Measurements from ENCODE around the gene B4GALT5. TPM values are rescaled to one million over a fixed set of nuclear protein-coding genes. Genes with fewer than 3 reads are reported as not detected.
"Not testable (repeated sequence)": the region's sequence is repeated elsewhere in the genome, so short reads cannot be mapped to it uniquely, and the experiment has no call there.

Gene B4GALT5
- total RNA-seq, 1 experiment from 2014 or later = 3.7 TPM

- Histone ChIP-seq H3K4me3 (ENCODE audit: low read length) (no peak overlapping the region), H3K36me3 (ENCODE audit: insufficient read depth, low read length) (no peaks in the 10 kb centered on the region), H3K27ac (ENCODE audit: low read length) (no peak overlapping the region), H3K9me3 (ENCODE audit: low read length) (no peaks in the 10 kb centered on the region), H3K27me3 (ENCODE audit: low read length) (no peaks in the 10 kb centered on the region), H3K4me1 (ENCODE audit: low read length) (peaks cover 27% of the 10 kb centered on the region), H3K9me2 (replicated peaks; ENCODE audit: insufficient read depth, low read length) (no peaks in the 10 kb centered on the region), H4K20me1 (ENCODE audit: insufficient read depth, low read depth, low read length) (0 out of 2 replicates have a peak, but pooled peaks cover 4% of the 10 kb centered on the region), H2AFZ (ENCODE audit: low read length) (no peak overlapping the region), H3K9ac (ENCODE audit: low read length) (no peak overlapping the region), H3K79me2 (ENCODE audit: low read length) (no peaks in the 10 kb centered on the region), H3K4me2 (ENCODE audit: low read depth, low read length, poor library complexity, severe bottlenecking) (no peak overlapping the region)
- DNase-seq = no peak
Measured at GRCh38 chr20:49616154-49617007, 97.3 kb downstream of the B4GALT5 start.

GRCh38 chr20:49615401-49616153 lies 98.1 kb downstream of the B4GALT5 start:
- H3K9ac ChIP-seq (ENCODE audit: low read length) = no peak overlapping the region
- DNase-seq = no peak
- H3K4me2 ChIP-seq (ENCODE audit: low read depth, low read length, poor library complexity, severe bottlenecking) = no peak overlapping the region

GRCh38 chr20:49615051-49615400 lies 98.7 kb downstream of the B4GALT5 start:
- not testable (repeated sequence) for DNase-seq; H3K79me2 ChIP-seq (ENCODE audit: low read length); H3K27me3 ChIP-seq (ENCODE audit: low read length); H3K9me3 ChIP-seq (ENCODE audit: low read length); H3K4me3 ChIP-seq (ENCODE audit: low read length); H4K20me1 ChIP-seq (ENCODE audit: insufficient read depth, low read depth, low read length); H2AFZ ChIP-seq (ENCODE audit: low read length); H3K27ac ChIP-seq (ENCODE audit: low read length); H3K9me2 ChIP-seq (replicated peaks; ENCODE audit: insufficient read depth, low read length); H3K4me2 ChIP-seq (ENCODE audit: low read depth, low read length, poor library complexity, severe bottlenecking); H3K9ac ChIP-seq (ENCODE audit: low read length); H3K36me3 ChIP-seq (ENCODE audit: insufficient read depth, low read length)
- peaks cover 18% of the 10 kb centered on the region for H3K4me1 ChIP-seq (ENCODE audit: low read length)

More at GRCh38 chr20:49615401-49616153, 98.1 kb downstream of the B4GALT5 start:
- H2AFZ ChIP-seq (ENCODE audit: low read length) = no peak overlapping the region
- H4K20me1 ChIP-seq (ENCODE audit: insufficient read depth, low read depth, low read length) = 0 out of 2 replicates have a peak, but pooled peaks cover 4% of the 10 kb centered on the region
- no peaks in the 10 kb centered on the region for H3K27me3 ChIP-seq (ENCODE audit: low read length)
- peaks cover 23% of the 10 kb centered on the region for H3K4me1 ChIP-seq (ENCODE audit: low read length)
- H3K9me2 ChIP-seq (replicated peaks; ENCODE audit: insufficient read depth, low read length) = no peaks in the 10 kb centered on the region
- H3K9me3 ChIP-seq (ENCODE audit: low read length) = no peaks in the 10 kb centered on the region
- no peaks in the 10 kb centered on the region for H3K36me3 ChIP-seq (ENCODE audit: insufficient read depth, low read length)
- H3K4me3 ChIP-seq (ENCODE audit: low read length) = no peak overlapping the region
- H3K79me2 ChIP-seq (ENCODE audit: low read length) = no peaks in the 10 kb centered on the region
- no peak overlapping the region for H3K27ac ChIP-seq (ENCODE audit: low read length)

GRCh38 chr20:49614338-49615050 lies 99.2 kb downstream of the B4GALT5 start:
- H3K9me3 ChIP-seq (ENCODE audit: low read length) = no peaks in the 10 kb centered on the region
- peaks cover 12% of the 10 kb centered on the region for H3K4me1 ChIP-seq (ENCODE audit: low read length)
- no peak overlapping the region for H3K9ac ChIP-seq (ENCODE audit: low read length)
- H3K9me2 ChIP-seq (replicated peaks; ENCODE audit: insufficient read depth, low read length) = no peaks in the 10 kb centered on the region
- H3K4me2 ChIP-seq (ENCODE audit: low read depth, low read length, poor library complexity, severe bottlenecking) = no peak overlapping the region
- H3K79me2 ChIP-seq (ENCODE audit: low read length) = no peaks in the 10 kb centered on the region
- no peak for DNase-seq
- no peak overlapping the region for H2AFZ ChIP-seq (ENCODE audit: low read length)
- H3K27me3 ChIP-seq (ENCODE audit: low read length) = no peaks in the 10 kb centered on the region
- H3K27ac ChIP-seq (ENCODE audit: low read length) = no peak overlapping the region
- 0 out of 2 replicates have a peak, but pooled peaks cover 4% of the 10 kb centered on the region for H4K20me1 ChIP-seq (ENCODE audit: insufficient read depth, low read depth, low read length)
- H3K36me3 ChIP-seq (ENCODE audit: insufficient read depth, low read length) = no peaks in the 10 kb centered on the region
- no peak overlapping the region for H3K4me3 ChIP-seq (ENCODE audit: low read length)

GRCh38 chr20:49612127-49612738 lies 101.4 kb downstream of the B4GALT5 start:
- Histone ChIP-seq H3K9me2 (replicated peaks; ENCODE audit: insufficient read depth, low read length) (no peaks in the 10 kb centered on the region), H3K27me3 (ENCODE audit: low read length) (no peaks in the 10 kb centered on the region), H3K9me3 (ENCODE audit: low read length) (no peaks in the 10 kb centered on the region), H4K20me1 (ENCODE audit: insufficient read depth, low read depth, low read length) (peaks cover 4% of the 10 kb centered on the region; the same call in 1 of the 2 replicates), H3K4me3 (ENCODE audit: low read length) (no peak overlapping the region), H3K4me2 (ENCODE audit: low read depth, low read length, poor library complexity, severe bottlenecking) (no peak overlapping the region), H2AFZ (ENCODE audit: low read length) (no peak overlapping the region), H3K9ac (ENCODE audit: low read length) (no peak overlapping the region), H3K4me1 (ENCODE audit: low read length) (peaks cover 11% of the 10 kb centered on the region), H3K36me3 (ENCODE audit: insufficient read depth, low read length) (no peaks in the 10 kb centered on the region), H3K27ac (ENCODE audit: low read length) (no peak overlapping the region), H3K79me2 (ENCODE audit: low read length) (no peaks in the 10 kb centered on the region)
- DNase-seq = no peak

- not testable (repeated sequence) for H2AFZ ChIP-seq (ENCODE audit: low read length); H3K9ac ChIP-seq (ENCODE audit: low read length); DNase-seq
Measured at GRCh38 chr20:49611539-49612126, 102.0 kb downstream of the B4GALT5 start.

GRCh38 chr20:49610691-49611538 lies 102.8 kb downstream of the B4GALT5 start:
- no peaks in the 10 kb centered on the region for H3K79me2 ChIP-seq (ENCODE audit: low read length)
- H4K20me1 ChIP-seq (ENCODE audit: insufficient read depth, low read depth, low read length) = peaks cover 4% of the 10 kb centered on the region; the same call in 1 of the 2 replicates
- H3K4me3 ChIP-seq (ENCODE audit: low read length) = no peak overlapping the region
- H2AFZ ChIP-seq (ENCODE audit: low read length) = no peak overlapping the region
- peak overlapping the region; percentile 14 for H3K4me2 ChIP-seq (ENCODE audit: low read depth, low read length, poor library complexity, severe bottlenecking)
- no peaks in the 10 kb centered on the region for H3K9me3 ChIP-seq (ENCODE audit: low read length)
- H3K27ac ChIP-seq (ENCODE audit: low read length) = no peak overlapping the region
- H3K36me3 ChIP-seq (ENCODE audit: insufficient read depth, low read length) = no peaks in the 10 kb centered on the region
- DNase-seq = peak; percentile 88
- H3K27me3 ChIP-seq (ENCODE audit: low read length) = no peaks in the 10 kb centered on the region
- no peaks in the 10 kb centered on the region for H3K9me2 ChIP-seq (replicated peaks; ENCODE audit: insufficient read depth, low read length)
- no peak overlapping the region for H3K9ac ChIP-seq (ENCODE audit: low read length)
- peaks cover 10% of the 10 kb centered on the region for H3K4me1 ChIP-seq (ENCODE audit: low read length)

More at GRCh38 chr20:49611539-49612126, 102.0 kb downstream of the B4GALT5 start:
- not testable (repeated sequence) for H3K27me3 ChIP-seq (ENCODE audit: low read length); H3K4me3 ChIP-seq (ENCODE audit: low read length); H4K20me1 ChIP-seq (ENCODE audit: insufficient read depth, low read depth, low read length); H3K27ac ChIP-seq (ENCODE audit: low read length); H3K36me3 ChIP-seq (ENCODE audit: insufficient read depth, low read length); H3K4me2 ChIP-seq (ENCODE audit: low read depth, low read length, poor library complexity, severe bottlenecking); H3K9me2 ChIP-seq (replicated peaks; ENCODE audit: insufficient read depth, low read length); H3K4me1 ChIP-seq (ENCODE audit: low read length); H3K9me3 ChIP-seq (ENCODE audit: low read length); H3K79me2 ChIP-seq (ENCODE audit: low read length)
